Embryonic facial prominence (tissue), 1 donor: ENCODE results near the gene TNRC6B.
"Not testable (repeated sequence)": the region's sequence is repeated elsewhere in the genome, so short reads cannot be mapped to it uniquely, and the experiment has no call there.

ENCODE experiments used
- DNase-seq: peaks from one replicate; pipeline ENCODE4 v3.0.0-alpha.2; 2016; ENCODE audit errors: extremely low spot score

TNRC6B gene

DNA sequence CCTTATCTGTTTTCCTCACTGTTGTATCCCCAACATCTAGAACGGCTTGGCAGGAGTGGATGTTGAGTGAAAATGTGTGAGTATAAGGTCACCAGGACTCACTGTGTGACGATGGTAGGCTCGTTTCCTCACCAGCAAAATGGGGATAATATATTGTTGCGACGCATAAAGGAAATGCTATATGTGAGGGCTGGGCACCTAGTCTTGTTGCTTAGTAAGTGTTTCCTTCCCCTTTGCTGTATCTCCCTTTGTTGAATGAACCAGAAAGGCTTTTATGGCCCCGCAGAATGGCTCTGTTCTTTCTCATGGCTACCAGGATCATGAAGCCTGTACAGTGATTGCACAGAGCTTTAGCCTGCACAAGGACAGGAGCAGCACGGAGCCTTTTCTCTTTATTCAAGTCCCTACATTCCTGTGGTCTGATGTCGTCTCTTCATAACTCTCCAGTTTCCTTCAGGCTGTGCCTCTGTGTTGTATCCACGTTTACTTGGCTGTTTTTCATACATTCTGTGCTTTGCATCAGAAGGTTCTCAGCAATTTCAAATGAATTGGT is 5.4 kb downstream of the TNRC6B start:
- peak; percentile 69 for DNase-seq

DNA sequence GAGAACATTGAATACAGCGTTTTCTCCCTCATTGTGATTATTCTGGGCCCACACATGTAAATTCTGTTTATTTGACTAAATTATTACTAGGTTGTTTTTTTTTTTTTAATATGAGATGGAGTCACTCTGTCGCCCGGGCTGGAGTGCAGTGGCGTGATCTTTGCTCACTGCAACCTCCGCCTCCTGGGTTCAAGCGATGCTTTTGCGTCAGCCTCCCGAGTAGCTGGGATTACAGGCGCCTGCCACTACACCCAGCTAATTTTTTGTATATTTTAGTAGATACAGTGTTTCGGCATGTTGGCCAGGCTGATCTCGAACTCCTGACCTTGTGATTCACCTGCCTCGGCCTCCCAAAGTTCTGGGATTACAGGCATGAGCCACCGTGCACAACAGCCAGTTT is 5.9 kb downstream of the TNRC6B start:
- DNase-seq = not testable (repeated sequence)

DNA sequence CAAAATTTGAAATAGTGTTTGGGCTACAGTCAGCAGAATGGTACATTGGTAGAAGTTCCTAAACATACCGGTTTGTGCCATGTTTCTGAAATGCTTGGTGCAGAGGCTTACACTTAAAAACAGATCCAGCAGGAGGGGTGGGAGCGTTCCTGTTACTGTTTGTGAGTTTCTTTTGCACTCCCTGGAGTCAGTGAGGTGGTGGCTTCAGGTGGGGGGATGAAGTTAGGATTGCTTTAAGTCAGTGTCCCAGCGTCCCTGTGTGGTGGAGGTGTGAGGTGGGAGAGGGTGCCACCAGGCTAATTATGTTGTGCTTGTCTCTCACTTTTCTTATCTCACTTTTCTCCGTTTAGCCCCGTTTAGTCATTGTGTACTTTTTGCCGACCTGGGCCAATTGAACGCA is 9.7 kb downstream of the TNRC6B start:
- no peak for DNase-seq

DNA sequence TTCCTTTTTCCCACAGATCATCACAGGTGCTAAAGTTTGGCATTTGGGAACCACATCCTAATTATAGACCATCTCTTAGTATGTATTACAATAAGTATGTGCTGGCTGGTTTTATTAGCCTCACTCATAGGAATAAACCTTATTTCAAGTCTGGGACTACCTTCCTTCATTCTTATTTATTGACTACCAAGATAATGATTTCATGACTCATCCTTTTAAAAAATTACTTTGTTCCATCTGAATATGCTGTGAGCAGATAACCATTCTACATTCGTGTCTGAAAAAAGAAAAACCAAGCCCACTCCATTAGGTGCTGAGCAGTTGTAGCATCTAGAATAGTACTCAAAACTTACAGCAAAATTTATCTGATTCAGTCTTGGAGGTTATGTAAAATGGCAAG is 12.3 kb downstream of the TNRC6B start:
- no peak for DNase-seq

DNA sequence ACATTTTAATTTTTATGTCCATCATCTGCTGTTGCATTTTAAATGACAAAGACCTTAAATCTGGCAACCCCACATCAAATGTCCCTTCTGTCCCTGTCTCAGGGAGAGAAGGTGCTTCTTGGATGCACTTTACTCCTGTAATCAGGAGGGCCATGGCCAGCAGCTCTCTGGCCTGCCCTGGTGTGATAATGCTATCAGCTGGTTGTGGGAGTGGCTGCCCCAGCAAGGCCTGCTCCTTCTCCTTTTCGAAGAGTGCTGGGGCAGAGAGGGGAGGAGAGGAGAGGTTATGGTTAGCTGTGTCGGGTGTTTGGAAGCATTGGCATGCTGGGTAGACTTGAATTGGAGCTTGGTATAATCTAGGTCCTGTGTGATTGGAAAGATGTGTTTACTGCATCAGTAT is 12.8 kb downstream of the TNRC6B start:
- DNase-seq = no peak

DNA sequence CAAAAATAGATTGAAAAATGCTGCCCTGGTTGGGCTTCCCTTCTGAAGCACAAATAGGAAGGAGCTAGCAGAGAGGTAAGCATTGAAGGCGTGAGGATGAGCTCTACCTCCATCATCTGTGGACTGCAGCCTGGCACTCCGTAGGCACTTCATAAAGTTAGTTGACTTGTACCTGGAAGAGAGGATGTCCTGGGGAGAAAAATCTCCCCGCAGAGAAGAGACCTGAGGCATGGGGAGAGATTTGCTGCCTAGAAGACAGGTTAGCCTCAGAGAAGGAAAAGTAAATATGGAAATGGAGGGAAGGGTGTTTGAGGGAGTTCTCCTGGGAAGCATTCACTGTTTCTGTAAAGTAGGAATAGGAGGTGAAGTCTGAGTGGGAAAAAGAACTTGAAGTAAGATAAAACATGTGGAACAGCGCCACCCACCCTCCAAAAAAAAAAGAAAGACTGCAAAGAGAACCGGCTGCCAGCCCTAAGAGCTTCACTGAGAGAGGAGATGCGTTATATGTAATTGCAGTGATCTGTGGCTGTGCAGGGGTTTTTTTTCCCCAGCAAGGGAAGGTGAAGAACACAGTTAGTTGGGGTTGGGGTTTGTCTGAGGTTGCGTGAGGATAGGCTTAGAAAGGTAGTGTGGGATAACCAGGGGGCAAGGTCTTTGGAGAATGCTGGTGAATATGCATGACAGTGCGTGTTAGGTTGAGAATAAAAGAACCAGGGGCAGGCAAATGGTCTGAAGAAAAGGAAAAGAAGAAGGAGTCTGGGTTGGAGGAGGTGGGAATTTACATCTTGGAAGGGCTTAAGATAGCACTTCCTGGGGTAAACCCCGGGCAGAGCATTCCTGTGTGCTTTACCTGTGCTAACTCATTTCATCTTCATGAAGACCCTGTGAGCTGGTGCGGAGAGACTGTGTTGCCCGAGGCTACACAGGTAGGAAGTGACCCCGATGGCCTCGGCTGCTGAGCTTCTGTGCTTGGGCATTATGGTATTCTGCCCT is 16.0 kb downstream of the TNRC6B start:
- no peak for DNase-seq

DNA sequence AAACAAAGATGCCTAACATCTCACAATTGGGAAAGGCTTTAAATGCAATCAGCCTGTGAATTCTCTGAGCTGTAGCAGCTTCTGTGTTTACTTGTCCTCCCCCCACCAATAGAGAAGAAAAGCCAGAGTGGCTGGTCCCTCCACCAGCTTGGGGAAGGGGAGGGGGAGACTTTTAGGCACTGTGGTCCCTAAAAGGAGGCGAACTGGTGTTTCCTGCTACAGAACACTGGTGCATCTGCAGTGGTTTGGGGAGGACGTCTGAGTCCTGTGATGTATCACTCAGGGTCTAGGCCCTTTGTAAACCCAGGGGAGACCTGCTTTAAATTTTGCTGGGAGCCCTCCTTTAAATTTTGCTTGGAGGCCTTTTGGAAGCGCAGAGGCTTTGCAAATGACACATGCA is 16.9 kb downstream of the TNRC6B start:
- DNase-seq = no peak

DNA sequence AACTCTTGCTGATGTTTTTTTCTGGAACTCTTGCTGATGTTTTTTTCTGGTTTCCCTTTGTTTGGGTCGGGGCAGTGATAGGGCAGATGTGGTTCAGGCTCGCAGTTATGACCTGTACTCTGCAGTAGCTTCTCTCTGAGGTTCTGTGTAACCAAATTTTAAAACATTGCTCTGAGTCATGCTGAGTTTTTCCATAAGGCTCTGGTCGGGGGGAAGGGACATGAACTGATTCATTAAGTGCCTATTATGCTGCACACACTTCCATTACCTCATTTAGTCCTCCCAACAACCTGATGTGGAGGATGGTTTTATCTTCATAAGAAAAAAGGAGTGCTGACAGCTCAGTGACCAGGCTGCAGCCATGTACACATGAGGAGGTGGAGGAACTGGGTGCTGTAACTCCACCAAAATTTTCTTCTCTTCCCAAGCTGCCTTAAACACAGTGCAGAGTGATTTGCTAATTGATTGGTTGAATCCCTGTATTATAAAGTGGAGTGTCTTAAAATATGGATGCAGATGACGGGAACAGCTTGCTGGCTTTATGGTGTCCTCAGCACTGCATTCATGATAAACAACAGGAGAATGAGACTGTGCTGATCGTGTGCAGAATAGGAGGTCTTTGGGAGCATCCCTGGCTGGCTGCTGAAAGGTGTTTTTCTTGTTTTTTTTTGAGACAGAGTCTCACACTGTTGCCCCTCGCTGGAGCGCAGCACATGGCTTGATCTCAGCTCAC is 19.1 kb downstream of the TNRC6B start:
- no peak for DNase-seq

DNA sequence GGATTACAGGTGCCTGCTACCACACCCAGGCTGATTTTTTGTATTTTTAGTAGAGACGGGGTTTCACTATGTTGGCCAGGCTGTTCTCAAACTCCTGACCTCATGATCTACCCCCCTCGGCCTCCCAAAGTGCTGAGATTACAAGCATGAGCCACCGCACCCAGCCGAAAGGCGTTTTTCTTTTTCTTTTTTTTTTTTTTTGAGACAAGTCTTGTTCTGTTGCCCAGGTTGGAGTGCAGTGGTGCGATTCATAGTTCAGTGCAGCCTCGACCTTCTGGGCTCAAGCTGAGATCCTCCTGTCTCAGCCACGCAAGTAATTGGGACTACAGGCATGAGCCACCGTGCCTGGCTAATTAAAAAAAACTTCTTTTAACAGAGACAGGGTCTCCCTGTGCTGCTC is 19.7 kb downstream of the TNRC6B start:
- DNase-seq = not testable (repeated sequence)

DNA sequence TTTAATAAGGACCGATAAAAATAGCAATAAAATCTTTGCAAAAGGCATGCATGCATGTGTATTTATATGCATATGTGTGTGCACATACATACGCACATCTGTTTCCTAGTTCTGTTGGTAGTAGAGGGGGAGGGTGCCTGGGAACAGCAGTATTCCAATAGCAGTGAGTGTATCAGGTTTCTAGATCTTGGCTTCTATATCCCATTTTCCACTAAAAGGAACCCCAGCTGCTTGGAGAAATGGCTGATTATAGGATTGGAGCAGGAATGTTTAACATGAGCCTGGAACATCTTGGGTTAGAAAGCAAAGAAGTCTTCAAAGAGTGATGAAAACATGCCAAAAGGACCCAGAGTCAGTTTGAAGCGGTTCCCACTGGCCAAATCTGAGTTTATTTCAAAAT is 21.0 kb downstream of the TNRC6B start:
- DNase-seq = peak; percentile 52

DNA sequence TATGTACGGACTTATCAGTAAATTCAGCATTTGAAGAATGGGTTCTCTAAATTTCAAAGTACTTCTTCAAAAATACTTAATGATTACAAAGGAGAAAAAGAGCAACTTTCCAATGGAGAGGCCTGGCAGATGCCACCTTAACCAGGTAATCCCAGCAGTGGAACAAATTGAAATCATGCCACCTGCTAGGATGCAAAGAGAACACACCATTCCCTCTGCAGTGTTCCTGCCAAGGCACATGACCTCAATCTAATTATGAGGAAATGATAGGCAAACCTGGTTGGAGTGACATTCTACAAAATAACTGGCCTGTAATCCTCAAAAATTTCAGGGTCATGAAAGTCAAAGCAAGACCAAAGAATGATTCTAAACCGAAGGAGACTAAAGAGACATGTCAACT is 21.5 kb downstream of the TNRC6B start:
- no peak for DNase-seq

DNA sequence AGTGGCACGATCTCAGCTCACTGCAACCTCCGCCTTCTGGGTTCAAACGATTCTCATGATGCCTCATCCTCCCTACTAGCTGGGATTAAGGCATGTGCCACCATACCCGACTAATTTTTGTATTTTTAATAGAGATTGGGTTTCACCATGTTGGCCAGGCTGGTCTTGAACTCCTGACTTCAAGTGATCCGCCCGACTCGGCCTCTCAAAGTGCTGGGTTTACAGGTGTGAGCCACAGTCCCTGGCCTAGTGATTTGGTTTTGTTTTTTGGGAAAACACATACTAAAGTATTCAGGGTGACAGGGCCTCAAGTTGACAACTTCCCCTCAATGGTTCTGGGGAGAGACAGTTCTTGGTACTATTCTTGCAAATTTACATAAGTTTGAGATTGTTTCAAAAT is 22.1 kb downstream of the TNRC6B start:
- DNase-seq = no peak

DNA sequence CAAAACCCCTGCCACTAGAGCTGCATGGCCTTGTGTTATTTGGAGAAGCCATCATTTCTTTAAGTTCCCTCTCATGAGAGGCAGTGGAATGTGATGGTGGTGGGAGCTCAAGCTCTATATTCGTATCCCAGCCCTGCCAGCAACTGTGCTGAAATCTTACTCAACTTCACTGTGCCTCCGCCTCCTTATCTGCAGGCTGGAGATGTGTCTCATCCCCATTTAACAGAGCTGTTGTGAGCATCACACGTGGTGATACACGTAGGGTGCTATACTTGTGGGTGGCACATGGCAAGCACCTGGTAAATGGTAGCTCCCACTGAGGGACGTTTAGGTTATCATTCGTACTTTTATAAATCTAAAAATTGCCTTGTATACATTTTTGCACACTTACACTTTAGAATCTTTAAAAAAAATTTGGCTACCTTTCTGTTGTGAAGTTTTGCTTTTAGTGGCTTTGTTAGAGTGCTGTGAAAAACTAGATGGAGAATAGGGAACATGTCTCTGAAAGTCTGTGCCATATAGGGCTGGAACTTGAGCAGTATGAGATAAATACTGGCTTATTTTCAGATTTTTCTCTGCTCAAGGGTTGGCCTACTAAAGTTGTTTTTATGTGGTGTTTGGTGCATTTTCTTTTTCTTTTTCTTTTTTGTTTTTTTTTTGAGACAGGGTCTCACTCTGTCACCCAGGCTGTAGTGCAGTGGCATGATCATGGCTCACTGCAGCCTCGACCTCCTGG is 23.2 kb downstream of the TNRC6B start:
- DNase-seq = no peak

DNA sequence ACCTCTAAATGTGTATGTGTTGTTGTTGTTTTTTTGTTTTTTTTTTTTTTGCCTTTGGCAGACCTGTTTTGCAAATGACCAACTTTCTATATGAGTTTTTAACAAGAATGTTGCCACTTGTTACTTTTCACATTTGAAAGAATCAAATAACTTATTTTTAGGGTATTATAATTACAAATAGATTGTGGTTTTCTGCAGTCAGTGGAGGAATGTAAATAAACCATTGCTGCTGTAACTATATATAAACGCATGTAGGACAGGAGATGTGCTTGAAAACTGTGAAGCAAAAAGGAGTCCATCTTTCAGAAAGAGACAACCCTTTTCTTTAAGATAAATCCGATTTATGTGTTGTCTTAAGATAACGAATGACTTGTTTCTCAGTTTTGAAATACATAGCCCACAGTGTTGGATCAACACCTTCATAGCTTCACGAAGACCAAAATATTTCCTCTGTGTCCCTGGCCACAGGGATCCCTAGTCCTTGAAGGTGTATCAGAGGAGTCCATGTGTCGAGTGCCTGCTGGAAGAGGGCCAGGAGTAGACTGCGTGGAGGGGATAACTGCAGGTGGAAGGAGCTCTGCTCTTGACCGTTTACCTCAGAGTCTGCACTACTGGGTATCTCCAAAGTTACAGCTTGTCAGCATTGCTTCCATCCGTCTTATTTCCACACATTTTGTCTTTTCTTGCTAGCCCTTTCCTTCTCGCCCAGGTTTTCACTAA is 24.7 kb downstream of the TNRC6B start:
- DNase-seq = no peak

DNA sequence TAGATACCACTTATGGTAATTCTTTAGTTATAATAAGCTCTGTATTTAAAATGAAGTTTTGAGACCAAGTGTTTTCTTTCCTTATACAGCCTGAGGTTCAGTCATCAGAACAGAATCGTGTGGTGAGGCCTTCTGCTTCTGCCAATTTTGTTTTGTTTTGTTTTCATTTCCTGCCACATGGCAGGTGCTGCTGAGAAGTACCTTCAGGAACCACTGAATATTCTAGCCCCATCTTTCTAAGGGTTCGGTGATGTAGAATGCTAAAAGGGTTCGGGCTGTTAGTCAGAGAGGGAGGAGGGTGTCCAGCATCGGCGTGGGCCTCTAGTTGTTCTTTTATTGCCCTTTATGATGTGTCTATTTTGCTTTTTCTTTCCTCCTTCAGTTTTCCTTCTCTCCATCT is 25.8 kb downstream of the TNRC6B start:
- DNase-seq = no peak

DNA sequence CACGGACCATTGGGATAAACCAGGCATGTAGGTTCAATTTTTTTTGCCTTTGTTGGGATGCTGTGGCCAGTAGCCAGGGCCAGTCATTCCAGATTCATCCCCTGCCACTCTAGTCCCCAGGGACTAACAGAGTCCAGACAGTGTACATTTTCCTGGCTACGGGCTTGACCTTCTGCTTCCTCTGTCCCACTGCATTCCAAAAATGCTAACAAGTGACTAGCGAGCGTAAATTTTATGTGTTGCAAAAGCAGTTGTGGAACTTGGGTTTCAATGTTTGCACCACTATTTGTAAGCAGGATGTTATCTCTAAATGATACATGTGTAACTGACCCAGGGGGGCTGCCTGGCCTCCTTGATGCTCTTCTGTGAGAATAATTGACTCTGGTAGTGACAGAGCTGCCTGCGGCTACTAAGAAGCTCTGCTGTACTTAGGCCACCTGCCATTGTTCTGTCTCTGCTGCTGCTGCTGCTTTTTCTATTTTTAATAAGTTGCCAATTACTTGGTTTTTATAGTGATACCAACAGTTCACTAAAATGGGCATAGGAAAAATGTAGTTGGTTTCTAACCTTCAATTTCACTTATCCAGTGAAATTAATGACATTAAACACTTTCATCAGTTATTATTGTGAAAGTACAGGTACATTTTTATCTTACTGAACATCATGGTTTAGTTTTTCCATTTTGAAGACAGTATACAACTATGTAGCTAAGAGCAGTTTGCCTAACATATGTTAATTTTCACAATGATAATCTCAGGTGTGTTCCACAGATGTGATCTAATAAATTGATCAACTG is 26.8 kb downstream of the TNRC6B start:
- no peak for DNase-seq

DNA sequence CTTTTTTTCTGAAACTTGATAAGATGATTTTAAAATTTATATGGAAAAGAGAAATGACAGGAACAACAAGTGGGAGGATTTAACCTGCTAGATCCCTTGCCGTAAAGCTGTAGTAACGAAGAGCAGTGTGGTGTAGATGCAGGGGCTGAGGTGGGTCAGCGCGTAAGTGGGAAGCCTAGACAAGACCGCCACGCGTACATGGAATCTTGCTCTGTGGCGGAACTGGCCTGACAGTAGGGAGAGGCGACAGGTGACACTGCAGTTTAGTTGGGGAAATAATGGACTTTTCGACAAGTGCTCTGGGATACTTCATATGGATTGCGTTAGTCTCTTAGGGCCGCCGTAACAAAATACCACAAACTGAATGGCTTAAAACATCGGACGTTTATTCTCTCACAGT is 28.8 kb downstream of the TNRC6B start:
- DNase-seq = no peak

DNA sequence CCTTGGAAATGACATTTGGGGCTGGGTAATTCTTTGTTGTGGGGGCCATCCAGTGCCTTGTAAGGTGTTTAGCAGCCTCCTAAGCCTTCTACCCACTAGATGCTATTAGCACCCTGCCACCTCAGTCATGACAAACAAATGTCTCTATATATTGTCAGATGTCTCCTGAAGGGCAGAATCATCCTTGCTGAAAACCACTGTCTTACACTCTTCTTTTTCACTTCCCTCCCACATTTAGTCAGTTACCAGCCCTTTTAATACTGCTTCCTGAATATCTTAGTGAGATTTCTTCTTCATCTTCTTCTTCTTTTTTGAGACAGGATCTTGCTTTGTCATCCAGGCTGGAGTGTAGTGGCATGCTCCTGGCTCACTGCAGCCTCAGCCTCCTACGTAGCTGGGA is 33.1 kb downstream of the TNRC6B start:
- DNase-seq = no peak

DNA sequence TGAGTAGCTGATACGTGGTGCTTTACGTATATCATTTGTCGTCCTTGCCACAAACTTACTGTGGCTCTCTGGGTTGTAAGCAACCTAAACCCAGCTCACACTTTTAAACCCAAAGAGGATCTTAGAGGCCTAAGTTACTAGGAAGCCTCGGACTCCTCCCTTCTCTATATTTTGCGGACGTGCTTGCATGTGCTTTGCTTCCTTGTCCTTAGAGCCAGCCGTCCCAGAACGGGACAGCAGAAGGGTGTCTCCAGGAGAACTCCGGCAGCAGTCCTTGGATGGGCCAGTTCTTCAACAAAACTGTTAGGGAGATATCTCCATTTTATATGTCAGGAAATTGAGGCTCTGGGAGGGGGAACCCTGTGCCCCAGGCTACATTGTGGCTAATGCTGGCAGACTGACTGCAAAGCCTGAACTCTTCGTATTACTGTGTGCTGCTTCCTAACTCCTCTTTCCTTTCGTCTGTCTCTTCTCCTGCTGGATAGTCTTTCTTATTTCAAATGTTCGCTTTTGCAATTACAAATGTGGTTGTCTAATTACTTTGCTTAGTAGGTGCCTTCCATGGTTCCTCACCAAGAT is 33.8 kb downstream of the TNRC6B start:
- no peak for DNase-seq

DNA sequence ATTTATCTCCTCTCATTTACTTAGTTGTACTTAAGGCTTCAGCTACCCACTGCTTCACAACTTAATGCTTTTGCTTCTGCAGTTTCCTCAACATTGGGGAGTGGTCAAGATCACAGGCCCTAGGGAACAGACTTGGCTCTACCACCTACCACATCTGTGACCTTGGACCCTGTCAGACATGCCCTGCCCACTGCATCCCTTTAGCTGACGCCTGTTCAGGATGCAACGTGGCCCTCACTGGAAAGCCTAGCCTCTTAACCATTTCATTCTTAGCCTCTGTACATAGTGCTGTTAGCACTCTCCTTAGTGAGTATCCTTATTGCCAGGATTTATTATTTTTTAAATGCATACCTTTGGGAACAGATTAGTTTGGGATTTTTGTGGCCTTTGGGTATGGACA is 34.4 kb downstream of the TNRC6B start:
- no peak for DNase-seq
